Left lobe of liver (tissue), 2 donors: ENCODE results near the gene IYD. TPM values are rescaled to one million over a fixed set of nuclear protein-coding genes. Genes with fewer than 3 reads are reported as not detected.
"Not testable (repeated sequence)": the region's sequence is repeated elsewhere in the genome, so short reads cannot be mapped to it uniquely, and the experiment has no call there.

ENCODE experiments used
- ATAC-seq: fragments of 200-7000 bp; cut with Tn5 transposase; one replicate; pipeline ENCODE4 v1.9.1; 2020; ENCODE audit warnings: mild to moderate bottlenecking, moderate library complexity
- DNase-seq: peaks from one replicate; pipeline ENCODE4 v3.0.0-alpha.2; 2020; ENCODE audit warnings: low spot score
- total RNA-seq: library from RNA; stranded (reverse); gene quantifications from one replicate; pipeline ENCODE4 v1.2.1, GENCODE V29; 2021
- donor health status: DM: no; HTN: no; CAD: no; lungs with moderate emphysema.
- donor health status: DM: no; HTN: yes; CAD: no.

IYD gene
- total RNA-seq, 1 donor from 2014 or later: 28.2 TPM

- peak; percentile 70 for DNase-seq
- peak; percentile 96 for ATAC-seq
Measured at GRCh38 chr6:150426198-150426597, 57.4 kb downstream of the IYD start.

- no peak for DNase-seq
- no peak for ATAC-seq
Measured at GRCh38 chr6:150427037-150427602, 58.3 kb downstream of the IYD start.

- ATAC-seq: no peak
- DNase-seq: no peak
Measured at GRCh38 chr6:150427843-150428242, 59.0 kb downstream of the IYD start.

DNA sequence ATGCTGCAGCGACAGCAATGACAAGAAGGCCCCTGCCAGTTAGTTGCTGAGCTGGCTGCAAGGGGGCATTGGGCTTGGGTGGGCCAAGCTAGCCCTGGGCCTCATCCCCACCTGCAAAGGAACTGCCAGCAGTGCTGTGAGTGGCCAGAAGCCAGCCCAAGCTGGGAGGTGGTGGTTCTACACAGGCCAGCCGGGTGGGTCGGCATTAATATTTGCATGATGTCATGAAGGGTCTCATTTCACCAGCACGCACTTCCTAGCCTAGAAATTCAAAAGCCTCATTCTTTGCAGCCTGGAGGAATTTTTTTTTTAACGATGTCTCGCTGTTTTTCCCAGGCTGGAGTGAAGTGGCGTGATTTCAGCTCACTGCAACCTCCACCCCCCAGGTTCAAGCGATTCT lies 62.0 kb downstream of the IYD start:
- DNase-seq: no peak
- ATAC-seq: no peak

DNA sequence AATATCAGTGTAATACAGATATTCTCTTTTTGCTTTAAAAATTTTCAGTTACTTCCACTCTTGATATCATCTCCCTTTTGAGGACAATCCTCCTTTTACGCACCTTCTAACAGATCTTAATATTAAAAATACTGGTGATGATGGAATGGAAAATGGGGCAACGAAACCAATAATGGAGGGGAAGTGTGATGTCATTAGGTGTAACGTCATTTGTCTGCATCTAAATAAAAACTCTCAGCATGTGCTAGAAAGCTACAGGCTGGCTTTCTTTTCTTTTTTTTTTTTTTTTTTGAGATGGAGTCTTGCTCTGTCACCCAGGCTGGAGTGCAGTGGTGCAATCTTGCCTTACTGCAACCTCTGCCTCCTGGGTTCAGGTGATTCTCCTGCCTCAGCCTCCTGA lies 66.5 kb downstream of the IYD start:
- ATAC-seq (no peak), DNase-seq (no peak)

DNA sequence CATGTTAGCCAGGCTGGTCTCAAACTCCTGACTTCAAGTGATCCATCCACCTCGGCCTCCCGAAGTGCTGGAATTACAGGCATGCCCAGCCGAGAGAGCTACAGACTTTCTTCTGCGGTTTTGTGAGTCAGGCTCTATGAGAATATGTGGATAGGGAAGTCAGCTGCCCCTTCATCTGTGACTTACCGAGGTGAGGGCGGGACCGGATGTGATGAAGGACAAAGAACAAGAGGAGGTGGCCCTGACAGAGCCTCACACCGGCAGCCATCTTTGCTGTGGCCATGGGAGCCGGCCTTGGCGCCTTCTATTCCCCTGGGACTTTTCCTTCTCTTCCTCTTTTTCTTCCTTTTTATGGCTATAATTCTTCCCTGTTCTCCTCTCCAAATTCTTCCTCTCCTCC lies 67.0 kb downstream of the IYD start:
- DNase-seq: no peak

GRCh38 chr6:150439373-150439772 lies 70.6 kb downstream of the IYD start:
- no peak for ATAC-seq

More for the DNA sequence above, 67.0 kb downstream of the IYD start:
- no peak for ATAC-seq

GRCh38 chr6:150443621-150444020 lies 74.8 kb downstream of the IYD start:
- ATAC-seq (no peak), DNase-seq (no peak)

More at GRCh38 chr6:150439373-150439772, 70.6 kb downstream of the IYD start:
- no peak for DNase-seq

DNA sequence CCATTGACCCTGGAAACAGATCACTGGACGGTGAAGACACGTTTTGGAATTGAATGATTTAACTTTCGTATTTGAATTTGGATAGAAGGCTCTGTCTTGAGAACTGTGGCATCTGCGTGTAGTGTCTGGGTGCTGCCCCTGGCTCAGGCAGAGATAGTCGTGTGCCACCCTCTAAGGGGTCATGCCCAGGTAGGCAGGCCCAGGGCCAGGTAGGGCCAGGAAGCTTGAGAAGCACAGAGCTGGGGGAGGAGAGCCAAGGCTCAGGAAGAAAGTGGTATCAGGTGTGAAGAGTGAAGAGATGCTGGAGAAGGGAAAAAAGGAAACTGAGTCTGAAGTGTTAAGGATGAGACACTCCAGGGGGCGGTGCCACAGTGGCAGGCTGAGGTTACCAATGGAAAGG lies 75.5 kb downstream of the IYD start:
- DNase-seq (no peak), ATAC-seq (no peak)

GRCh38 chr6:150445486-150445885 lies 76.7 kb downstream of the IYD start:
- no peak for ATAC-seq
- no peak for DNase-seq

DNA sequence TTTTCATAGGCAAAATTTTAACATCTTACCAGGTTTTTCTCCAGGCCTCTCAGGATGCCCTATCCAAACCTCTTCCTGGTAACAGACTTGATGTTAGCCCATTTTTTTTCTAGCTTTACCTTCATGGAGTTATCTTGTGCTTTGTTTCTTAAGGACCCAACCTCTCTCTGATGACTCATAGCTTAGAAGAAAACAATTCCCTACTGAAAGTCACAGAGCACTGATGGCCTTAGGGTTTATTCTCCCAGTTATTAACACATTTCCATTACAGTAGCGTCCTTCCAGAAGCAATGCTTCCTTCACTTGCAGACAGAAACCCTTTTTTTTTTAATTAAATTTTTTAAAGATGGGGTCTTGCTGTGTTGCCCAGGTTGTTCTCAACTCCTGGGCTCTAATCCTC lies 79.4 kb downstream of the IYD start:
- no peak for ATAC-seq

DNA sequence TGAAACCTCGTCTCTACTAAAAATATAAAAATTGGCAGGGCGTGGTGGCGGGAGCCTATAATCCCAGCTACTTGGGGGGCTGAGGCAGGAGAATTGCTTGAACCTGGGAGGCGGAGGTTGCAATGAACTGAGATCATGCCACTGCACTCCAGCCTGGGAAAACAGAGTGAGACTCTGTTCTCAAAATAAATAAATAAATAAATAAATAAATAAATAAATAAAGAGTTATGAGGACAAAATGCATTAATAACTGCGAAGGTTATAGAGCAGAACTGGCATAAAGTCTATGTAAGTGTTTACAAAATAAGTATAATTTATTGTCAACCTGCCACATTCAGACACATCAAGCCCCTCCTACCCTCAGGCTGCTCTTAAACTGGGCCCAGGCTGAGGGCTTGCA lies 80.2 kb downstream of the IYD start:
- not testable (repeated sequence) for DNase-seq, ATAC-seq

More for the DNA sequence above, 79.4 kb downstream of the IYD start:
- DNase-seq: no peak

DNA sequence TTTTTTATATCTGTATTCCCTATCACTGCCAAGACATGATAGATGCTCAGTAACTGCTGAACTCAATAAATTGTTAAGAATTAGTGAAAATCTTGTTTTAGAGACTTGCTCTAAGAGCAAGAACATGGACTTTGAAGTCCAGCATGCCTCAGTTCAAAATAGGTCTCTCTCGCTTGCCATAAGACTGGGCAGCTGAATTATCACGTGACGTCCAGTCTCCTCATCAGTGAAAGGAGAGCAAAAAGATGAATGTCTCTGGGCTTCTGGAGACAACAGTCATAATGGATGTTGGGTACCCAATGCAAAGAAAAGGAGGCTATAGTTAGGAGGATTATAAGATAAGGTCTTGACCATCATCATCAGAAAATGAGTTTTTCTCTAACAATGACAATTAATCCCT lies 82.1 kb downstream of the IYD start:
- DNase-seq (no peak), ATAC-seq (no peak)

GRCh38 chr6:150451807-150452427 lies 83.1 kb downstream of the IYD start:
- ATAC-seq (no peak), DNase-seq (no peak)

DNA sequence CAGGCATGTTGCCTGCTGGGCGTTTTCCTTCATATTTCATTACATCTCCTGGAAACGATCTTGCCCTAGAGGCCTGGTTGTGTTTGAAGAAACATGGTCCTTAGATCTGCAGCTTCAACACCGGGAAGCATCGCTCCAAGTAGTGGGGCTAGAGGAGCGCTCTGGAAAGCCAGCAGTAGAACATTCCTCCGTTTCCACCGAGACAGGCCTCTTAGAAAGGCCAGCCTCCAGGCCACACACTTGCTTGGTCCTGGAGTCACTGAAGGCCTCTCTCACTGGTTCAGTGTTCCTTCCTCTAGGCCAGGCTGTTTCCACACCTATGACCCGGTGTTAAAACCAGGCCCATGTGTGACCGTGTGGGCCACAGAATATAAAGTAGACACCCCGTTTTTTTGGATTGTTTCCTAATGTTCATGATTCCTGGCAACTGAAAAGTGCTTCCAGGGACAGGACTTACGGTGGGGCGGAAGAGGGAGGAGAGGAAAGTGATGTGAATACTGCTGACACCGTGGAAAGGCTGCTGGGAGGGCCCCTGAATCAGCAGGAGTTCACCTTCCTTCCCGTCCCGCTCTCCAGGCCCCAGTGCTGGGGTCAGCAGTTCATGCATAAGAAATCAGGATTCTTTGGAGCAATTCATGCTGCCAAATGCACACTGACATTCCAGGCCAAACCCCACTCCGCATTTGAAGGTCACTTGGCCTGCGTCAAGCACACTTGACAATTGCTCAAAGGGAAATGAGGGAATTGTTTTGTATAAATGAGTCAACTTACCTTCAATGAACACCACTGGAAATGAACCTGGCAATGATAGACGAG lies 83.8 kb downstream of the IYD start:
- DNase-seq (peak; percentile 54), ATAC-seq (peak; percentile 57)

- DNase-seq (no peak), ATAC-seq (no peak)
Measured at GRCh38 chr6:150453357-150453756, 84.5 kb downstream of the IYD start.

Other genes with a start within 250 kb of the IYD start
- 0.08 TPM for gene PPP1R14C, start 226.0 kb upstream of the IYD start, total RNA-seq
- 8.0 TPM for gene PLEKHG1, start 230.9 kb downstream of the IYD start, total RNA-seq